SKM-1 (cell line): ENCODE results near the gene SLC17A8.
"Not testable (repeated sequence)": the region's sequence is repeated elsewhere in the genome, so short reads cannot be mapped to it uniquely, and the experiment has no call there.

Source experiments
- DNase-seq: peaks from one replicate; lab custom pipeline; 2025; ENCODE audit not compliant: unreplicated experiment; lab: John Stamatoyannopoulos, UW

SLC17A8 gene

GRCh38 chr12:100356644-100357223 is at the start of gene SLC17A8:
Gene SLC17A8, plus strand, starts transcription at chr12:100357074. Its CDS starts 318 bp downstream, at chr12:100357392.
- no peak for DNase-seq

GRCh38 chr12:100308138-100308537 is 48.7 kb upstream of the SLC17A8 start:
- not testable (repeated sequence) for DNase-seq

- no peak for DNase-seq
Measured at GRCh38 chr12:100311317-100311716, 45.6 kb upstream of the SLC17A8 start.

- no peak for DNase-seq
Measured at GRCh38 chr12:100317371-100317770, 39.5 kb upstream of the SLC17A8 start.

- DNase-seq, result no peak
Measured at GRCh38 chr12:100324498-100324897, 32.4 kb upstream of the SLC17A8 start.

- no peak for DNase-seq
Measured at GRCh38 chr12:100326208-100326607, 30.7 kb upstream of the SLC17A8 start.

- no peak for DNase-seq
Measured at GRCh38 chr12:100329800-100330199, 27.1 kb upstream of the SLC17A8 start.

GRCh38 chr12:100331871-100332270 is 25.0 kb upstream of the SLC17A8 start:
- DNase-seq, result no peak

- DNase-seq, result no peak
Measured at GRCh38 chr12:100332852-100333251, 24.0 kb upstream of the SLC17A8 start.

- DNase-seq, result no peak
Measured at GRCh38 chr12:100337299-100337698, 19.6 kb upstream of the SLC17A8 start.

- DNase-seq, result no peak
Measured at GRCh38 chr12:100337727-100338126, 19.1 kb upstream of the SLC17A8 start.

GRCh38 chr12:100339071-100339470 is 17.8 kb upstream of the SLC17A8 start:
- DNase-seq, result no peak

- not testable (repeated sequence) for DNase-seq
Measured at GRCh38 chr12:100342897-100343296, 14.0 kb upstream of the SLC17A8 start.

GRCh38 chr12:100344351-100344750 is 12.5 kb upstream of the SLC17A8 start:
- DNase-seq, result not testable (repeated sequence)

- DNase-seq, result no peak
Measured at GRCh38 chr12:100345020-100345767, 11.7 kb upstream of the SLC17A8 start.

- DNase-seq, result no peak
Measured at GRCh38 chr12:100346660-100347059, 10.2 kb upstream of the SLC17A8 start.

- no peak for DNase-seq
Measured at GRCh38 chr12:100348657-100349454, 8.0 kb upstream of the SLC17A8 start.

GRCh38 chr12:100359248-100359647 is 2.4 kb downstream of the SLC17A8 start:
- no peak for DNase-seq

- no peak for DNase-seq
Measured at GRCh38 chr12:100359822-100360221, 2.9 kb downstream of the SLC17A8 start.

- no peak for DNase-seq
Measured at GRCh38 chr12:100360450-100360849, 3.6 kb downstream of the SLC17A8 start.

GRCh38 chr12:100364324-100364723 is 7.5 kb downstream of the SLC17A8 start:
- no peak for DNase-seq

- no peak for DNase-seq
Measured at GRCh38 chr12:100365411-100365810, 8.5 kb downstream of the SLC17A8 start.
